GM12878 (cell line): ENCODE results near the gene SAXO1. TPM values are rescaled to one million over a fixed set of nuclear protein-coding genes. Genes with fewer than 3 reads are reported as not detected.

Experiments used
- ATAC-seq: fragments of 200-7000 bp; cut with Tn5 transposase; 3 replicates; pipeline ENCODE4 v1.9.1; 2020; ENCODE audit warnings: mild to moderate bottlenecking, moderate library complexity
- BruUV-seq: library from RNA; stranded (reverse); fragments of 400-500 nt; replicated peaks from 2 replicates; lab custom pipeline; 2021; lab: Mats Ljungman, UMichigan
- CTCF ChIA-PET: fragments of 300-600 bp; sonication (Branson Sonifier 250); formaldehyde crosslinking; extraction: SDS; loops from one replicate; lab custom pipeline; 2021; ENCODE audit warnings: inconsistent platforms; lab: Yijun Ruan, JAX
- POLR2A ChIA-PET: fragments of 350-600 bp; formaldehyde crosslinking; extraction: SDS; loops from one replicate; lab custom pipeline; 2021; ENCODE audit warnings: inconsistent platforms; lab: Charles Lee
- RAD21 ChIA-PET: fragments of 300-600 bp; sonication (Branson Sonifier 250); formaldehyde crosslinking; loops from one replicate; lab custom pipeline; 2023; ENCODE audit warnings: antibody characterized with exemption; ENCODE audit not compliant: unreplicated experiment; lab: Charles Lee
- SMC1A ChIA-PET: fragments of 300-600 bp; sonication (Branson Sonifier 250); formaldehyde crosslinking; loops from one replicate; lab custom pipeline; 2023; ENCODE audit not compliant: unreplicated experiment, uncharacterized antibody; lab: Charles Lee
- DNase-seq: peaks from one replicate; pipeline ENCODE4 v3.0.0-alpha.2; 2011; ENCODE audit warnings: low read depth, low spot score
- FAIRE-seq: peaks from 3 replicates; lab custom pipeline; 2011; peaks lifted over from hg19 to GRCh38; lab: Jason Lieb, UNC
- H2AFZ ChIP-seq: 2 replicates; pipeline ENCODE4 v1.6.0; 2011; ENCODE audit warnings: low read depth, low read length, control low read depth; ENCODE audit not compliant: control insufficient read depth
- H3K27ac ChIP-seq: 2 replicates; pipeline ENCODE4 v1.5.1; 2011; ENCODE audit warnings: control low read depth; ENCODE audit not compliant: control insufficient read depth, insufficient read depth
- H3K27me3 ChIP-seq, 2 experiments: replicated peaks in 1 of 2; 2 replicates each; pipeline versions ENCODE4 v1.6.0 to v1.6.1; 2011; ENCODE audit warnings: low read length in 1 of 2; ENCODE audit not compliant: control insufficient read depth in 2 of 2, insufficient read depth in 2 of 2
- H3K36me3 ChIP-seq, 2 experiments: 2 replicates each; pipeline ENCODE4 v1.5.1; 2011; ENCODE audit warnings: low read length in 1 of 2; ENCODE audit not compliant: control insufficient read depth in 2 of 2, insufficient read depth in 2 of 2
- H3K4me1 ChIP-seq: 2 replicates; pipeline ENCODE4 v1.6.1; 2011; ENCODE audit warnings: mild to moderate bottlenecking, low read length, moderate library complexity, mixed read lengths; ENCODE audit not compliant: control insufficient read depth, insufficient read depth
- H3K4me2 ChIP-seq: 2 replicates; pipeline ENCODE4 v1.6.0; 2011; ENCODE audit warnings: control low read depth; ENCODE audit not compliant: control insufficient read depth, insufficient read depth
- H3K4me3 ChIP-seq: fragments of 200-600 bp; sonication (generic); 2 replicates; pipeline ENCODE4 v1.5.1; 2016
- H3K79me2 ChIP-seq: 2 replicates; pipeline ENCODE4 v1.6.0; 2011; ENCODE audit warnings: low read length; ENCODE audit not compliant: control insufficient read depth, insufficient read depth
- H3K9ac ChIP-seq: 2 replicates; pipeline ENCODE4 v1.8.0; 2011; ENCODE audit warnings: low read length, control low read depth, mixed read lengths; ENCODE audit not compliant: control insufficient read depth, insufficient read depth
- H3K9me3 ChIP-seq: replicated peaks from 3 replicates; pipeline ENCODE4 v1.5.1; 2011; ENCODE audit warnings: mild to moderate bottlenecking, low read length; ENCODE audit not compliant: control insufficient read depth, insufficient read depth
- H4K20me1 ChIP-seq: 2 replicates; pipeline ENCODE4 v1.6.0; 2011; ENCODE audit not compliant: control insufficient read depth, insufficient read depth
- BACH1 ChIP-seq: fragments of 450-650 bp; IDR thresholded peaks from 2 replicates; pipeline ENCODE4 v1.6.1; 2017; ENCODE audit warnings: mild to moderate bottlenecking, borderline replicate concordance
- CREB1 ChIP-seq: IDR thresholded peaks from 2 replicates; pipeline ENCODE4 v1.6.1; 2012; ENCODE audit warnings: low read depth, mild to moderate bottlenecking, inconsistent platforms
- KAT2A ChIP-seq: conservative IDR thresholded peaks from 2 replicates; pipeline ENCODE4 v1.6.1; 2011; ENCODE audit warnings: low read depth, low read length; ENCODE audit not compliant: control insufficient read depth
- MTA3 ChIP-seq: IDR thresholded peaks from 2 replicates; pipeline ENCODE4 v1.6.1; 2012; ENCODE audit warnings: low read length, inconsistent platforms, borderline replicate concordance
- NFYB ChIP-seq: IDR thresholded peaks from 2 replicates; pipeline ENCODE4 v1.6.1; 2011; ENCODE audit warnings: low read depth, mild to moderate bottlenecking, low read length, improper control_type of control experiment, moderate library complexity; ENCODE audit not compliant: insufficient read depth
- NRF1 ChIP-seq: conservative IDR thresholded peaks from 2 replicates; pipeline ENCODE4 v1.6.1; 2011; ENCODE audit warnings: mild to moderate bottlenecking, low read depth, low read length, improper control_type of control experiment
- RAD51 ChIP-seq: fragments of 450-650 bp; IDR thresholded peaks from 2 replicates; pipeline ENCODE4 v1.6.1; 2016; ENCODE audit warnings: moderate library complexity, mild to moderate bottlenecking, inconsistent platforms
- SMAD5 ChIP-seq: IDR thresholded peaks from 2 replicates; pipeline ENCODE4 v1.6.1; 2016; ENCODE audit warnings: antibody characterized with exemption, low read depth
- STAT1 ChIP-seq: fragments of 450-650 bp; conservative IDR thresholded peaks from 2 replicates; pipeline ENCODE4 v1.6.1; 2014; ENCODE audit warnings: antibody characterized with exemption, mild to moderate bottlenecking
- TARDBP ChIP-seq: IDR thresholded peaks from 2 replicates; pipeline ENCODE4 v1.6.1; 2016; ENCODE audit warnings: borderline replicate concordance
- TBL1XR1 ChIP-seq: IDR thresholded peaks from 2 replicates; pipeline ENCODE4 v1.6.1; 2012; ENCODE audit warnings: low read depth, low read length, improper control_type of control experiment
- WGBS: methylation state at CpG from one replicate; pipeline ENCODE4 v1.1.6; 2016; ENCODE audit warnings: low lambda C conversion rate; ENCODE audit not compliant: insufficient replicate concordance, insufficient coverage; ENCODE audit errors: missing lambda C conversion rate; 5-methylcytosine and 5-hydroxymethylcytosine counted together
- in situ Hi-C: fragments of 300-500 bp; cut with MboI; formaldehyde crosslinking; loops from 9 replicates; pipeline ENCODE4 v1.14.3; 2018; ENCODE audit warnings: mixed read lengths
- intact Hi-C: fragments of 100-400 bp; cut with micrococcal nuclease; formaldehyde crosslinking; loops from one replicate; pipeline ENCODE4 v1.14.2; 2022; ENCODE audit not compliant: unreplicated experiment
- polyA plus RNA-seq, 11 experiments: library from polyadenylated mRNA; depleted of rRNA in 4 of 11; unstranded in 6 of 11; stranded (reverse) in 5 of 11; fragments of >200 nt; fragmentation: Nextera tagmentation in 4 of 11; fragmentation: Illumina TruSeq in 1 of 11; extraction: Ambion mirVana in 4 of 11; extraction: Trizol in 1 of 11; gene quantifications; 1 replicate in 1 of 11; 2 replicates in 10 of 11; pipeline versions ENCODE4 v1.2.1 to v1.2.3, GENCODE V29; 2011 to 2016; ENCODE audit warnings: inconsistent platforms in 2 of 11, missing spikeins in 2 of 11, low read depth in 1 of 11
- total RNA-seq, 4 experiments: library from RNA; depleted of rRNA in 3 of 4; stranded (reverse); fragments of >200 nt in 3 of 4; fragmentation: Illumina TruSeq in 1 of 4; extraction: Trizol in 1 of 4; gene quantifications; 2 replicates each; pipeline versions ENCODE4 v1.2.1 to v1.2.3, GENCODE V29; 2013 to 2021
- TF ChIP-seq, protein P1 (sequence below): IDR thresholded peaks from 2 replicates; pipeline ENCODE4 v1.6.1; 2011; ENCODE audit warnings: borderline replicate concordance, low read depth, mild to moderate bottlenecking, moderate library complexity, low read length; ENCODE audit not compliant: insufficient read depth, poor library complexity, severe bottlenecking
- TF ChIP-seq, protein P2 (sequence below): fragments of 450-650 bp; formaldehyde crosslinking; IDR thresholded peaks from 2 replicates; pipeline ENCODE4 v1.5.0; 2022; ENCODE audit warnings: mild to moderate bottlenecking, missing genetic modification characterization

The SAXO1 gene
- total and polyA plus RNA-seq, 10 of the 15 experiments (the other 5 are each of a cell fraction or from before 2014, with no cell fraction given): under 0.01 to 0.01 TPM; not detected in 8

DNA sequence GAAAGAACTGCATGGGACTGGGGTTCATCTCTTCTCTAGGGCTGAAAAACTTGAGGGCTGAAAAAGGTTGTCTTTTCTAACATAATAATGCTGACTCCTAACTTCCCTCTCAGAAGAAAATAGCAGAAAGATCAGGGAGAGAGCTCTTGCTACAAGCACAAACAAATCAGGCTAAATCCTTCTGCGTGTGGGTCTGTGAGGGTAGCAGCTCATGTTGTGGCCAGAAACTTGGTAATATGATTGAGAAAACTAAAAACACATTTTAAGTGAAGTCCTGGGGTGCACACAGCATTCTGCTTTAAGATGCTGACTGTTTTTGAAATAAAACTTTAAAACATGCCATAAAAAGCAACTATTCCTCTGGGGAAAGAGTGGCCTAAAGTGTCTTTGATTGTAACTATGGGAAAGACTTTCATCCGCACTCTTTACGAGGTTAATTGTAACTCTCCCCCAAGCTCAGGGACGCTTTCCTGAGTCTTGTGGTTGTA lies 56.7 kb downstream of the SAXO1 start:
- no peaks in the 10 kb centered on the region for H3K79me2 ChIP-seq
- in situ Hi-C loops: no loop called here
- TF ChIP-seq NFYB (no peak), KAT2A (no peak), TARDBP (no peak)
- TF ChIP-seq, protein P1, sequence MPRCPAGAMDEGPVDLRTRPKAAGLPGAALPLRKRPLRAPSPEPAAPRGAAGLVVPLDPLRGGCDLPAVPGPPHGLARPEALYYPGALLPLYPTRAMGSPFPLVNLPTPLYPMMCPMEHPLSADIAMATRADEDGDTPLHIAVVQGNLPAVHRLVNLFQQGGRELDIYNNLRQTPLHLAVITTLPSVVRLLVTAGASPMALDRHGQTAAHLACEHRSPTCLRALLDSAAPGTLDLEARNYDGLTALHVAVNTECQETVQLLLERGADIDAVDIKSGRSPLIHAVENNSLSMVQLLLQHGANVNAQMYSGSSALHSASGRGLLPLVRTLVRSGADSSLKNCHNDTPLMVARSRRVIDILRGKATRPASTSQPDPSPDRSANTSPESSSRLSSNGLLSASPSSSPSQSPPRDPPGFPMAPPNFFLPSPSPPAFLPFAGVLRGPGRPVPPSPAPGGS: no peak
- TF ChIP-seq, all 136 proteins: peak for 0
- H3K4me2 ChIP-seq: no peak overlapping the region
- no peaks in the 10 kb centered on the region for H3K36me3 ChIP-seq
- FAIRE-seq: no peak
- POLR2A ChIA-PET: interaction anchor here (0.6 kb wide), 1 partner anchor 582 kb away, joined by 3 read pairs; no protein-coding TSS in a partner anchor
- no peaks in the 10 kb centered on the region; a peak in 1 of 4 replicates for H3K27me3 ChIP-seq
- no peak overlapping the region for H3K4me3 ChIP-seq
- no peak for ATAC-seq
- H3K9me3 ChIP-seq: no peaks in the 10 kb centered on the region
- RAD21 ChIA-PET: no interaction called here
- H4K20me1 ChIP-seq: no peaks in the 10 kb centered on the region
- WGBS: 27% methylated on average over 4 of the region's 4 CpGs
- no peak for DNase-seq
- intact Hi-C loops: no loop called here
- no peak overlapping the region for H2AFZ ChIP-seq
- SMC1A ChIA-PET: no interaction called here
- CTCF ChIA-PET: no interaction called here
- H3K27ac ChIP-seq: no peak overlapping the region
- no peaks in the 10 kb centered on the region for H3K4me1 ChIP-seq
- H3K9ac ChIP-seq: no peak overlapping the region
- BruUV-seq: no TSS peak

DNA sequence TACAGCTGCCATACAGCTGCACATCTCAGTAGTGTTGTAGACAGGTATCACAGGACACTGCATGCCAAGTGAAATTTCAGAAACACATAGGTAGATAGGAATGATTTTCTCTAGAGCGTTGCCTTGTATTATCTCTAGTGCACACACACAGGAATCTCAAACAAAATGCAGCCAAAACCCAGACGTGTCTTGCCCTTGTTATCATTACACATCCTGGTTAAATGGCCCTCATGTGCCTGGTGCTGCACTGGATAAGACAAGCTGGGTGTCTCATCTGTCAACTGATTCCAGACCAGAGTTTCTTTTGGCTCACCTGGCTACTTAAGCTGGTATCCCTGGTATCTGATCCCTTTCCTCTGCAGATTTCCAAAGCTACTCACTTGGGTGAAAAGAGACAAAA lies 59.7 kb downstream of the SAXO1 start:
- CTCF ChIA-PET: no interaction called here
- no peak for TF ChIP-seq TBL1XR1
- no peak for TF ChIP-seq CREB1
- no peak for TF ChIP-seq NRF1
- TF ChIP-seq, protein P2, sequence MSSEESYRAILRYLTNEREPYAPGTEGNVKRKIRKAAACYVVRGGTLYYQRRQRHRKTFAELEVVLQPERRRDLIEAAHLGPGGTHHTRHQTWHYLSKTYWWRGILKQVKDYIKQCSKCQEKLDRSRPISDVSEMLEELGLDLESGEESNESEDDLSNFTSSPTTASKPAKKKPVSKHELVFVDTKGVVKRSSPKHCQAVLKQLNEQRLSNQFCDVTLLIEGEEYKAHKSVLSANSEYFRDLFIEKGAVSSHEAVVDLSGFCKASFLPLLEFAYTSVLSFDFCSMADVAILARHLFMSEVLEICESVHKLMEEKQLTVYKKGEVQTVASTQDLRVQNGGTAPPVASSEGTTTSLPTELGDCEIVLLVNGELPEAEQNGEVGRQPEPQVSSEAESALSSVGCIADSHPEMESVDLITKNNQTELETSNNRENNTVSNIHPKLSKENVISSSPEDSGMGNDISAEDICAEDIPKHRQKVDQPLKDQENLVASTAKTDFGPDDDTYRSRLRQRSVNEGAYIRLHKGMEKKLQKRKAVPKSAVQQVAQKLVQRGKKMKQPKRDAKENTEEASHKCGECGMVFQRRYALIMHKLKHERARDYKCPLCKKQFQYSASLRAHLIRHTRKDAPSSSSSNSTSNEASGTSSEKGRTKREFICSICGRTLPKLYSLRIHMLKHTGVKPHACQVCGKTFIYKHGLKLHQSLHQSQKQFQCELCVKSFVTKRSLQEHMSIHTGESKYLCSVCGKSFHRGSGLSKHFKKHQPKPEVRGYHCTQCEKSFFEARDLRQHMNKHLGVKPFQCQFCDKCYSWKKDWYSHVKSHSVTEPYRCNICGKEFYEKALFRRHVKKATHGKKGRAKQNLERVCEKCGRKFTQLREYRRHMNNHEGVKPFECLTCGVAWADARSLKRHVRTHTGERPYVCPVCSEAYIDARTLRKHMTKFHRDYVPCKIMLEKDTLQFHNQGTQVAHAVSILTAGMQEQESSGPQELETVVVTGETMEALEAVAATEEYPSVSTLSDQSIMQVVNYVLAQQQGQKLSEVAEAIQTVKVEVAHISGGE (CRISPR knock-in tag): no peak
- no peak for TF ChIP-seq RAD51
- no peak for TF ChIP-seq BACH1
- no peak for TF ChIP-seq MTA3
- TF ChIP-seq STAT1: no peak
- TF ChIP-seq SMAD5: no peak

More for the DNA sequence above, 59.7 kb downstream of the SAXO1 start:
- DNase-seq: no peak
- H4K20me1 ChIP-seq: no peaks in the 10 kb centered on the region
- no peak overlapping the region for H3K4me3 ChIP-seq
- H3K9ac ChIP-seq: no peak overlapping the region
- no peak overlapping the region for H3K4me2 ChIP-seq
- BruUV-seq: no TSS peak
- no peak overlapping the region for H3K27ac ChIP-seq
- in situ Hi-C loops: no loop called here
- RAD21 ChIA-PET: no interaction called here
- intact Hi-C loops: no loop called here
- no peaks in the 10 kb centered on the region for H3K4me1 ChIP-seq
- no peaks in the 10 kb centered on the region for H3K79me2 ChIP-seq
- WGBS: 0% methylated on average over 2 of the region's 2 CpGs
- no peak for ATAC-seq
- no peak overlapping the region for H2AFZ ChIP-seq
- no peaks in the 10 kb centered on the region for H3K36me3 ChIP-seq
- SMC1A ChIA-PET: interaction anchor here (1.9 kb wide), 1 partner anchor 53 kb away, joined by 5 read pairs; no protein-coding TSS in a partner anchor
- POLR2A ChIA-PET: no interaction called here
- H3K27me3 ChIP-seq: no peaks in the 10 kb centered on the region; a peak in 1 of 4 replicates
- no peak for FAIRE-seq
- H3K9me3 ChIP-seq: no peaks in the 10 kb centered on the region
